A549 (cell line): ENCODE results near the gene HCN2. TPM values are rescaled to one million over a fixed set of nuclear protein-coding genes. Genes with fewer than 3 reads are reported as not detected.

ENCODE experiments used
- ATAC-seq, 2 experiments: fragments of 200-7000 bp in 1 of 2; fragments of >200 bp in 1 of 2; cut with Nextera tagmentation in 1 of 2; cut with Tn5 transposase in 1 of 2; 3 replicates each; pipeline versions ENCODE4 v1.8.0 to v1.9.1; 2018 to 2020; ENCODE audit warnings: mild to moderate bottlenecking in 1 of 2, moderate library complexity in 1 of 2
- CTCF ChIA-PET: fragments of 300-600 bp; sonication (Branson Sonifier 250); formaldehyde crosslinking; extraction: SDS; loops from one replicate; lab custom pipeline; 2021; ENCODE audit warnings: antibody characterized with exemption, inconsistent platforms; lab: Yijun Ruan, JAX
- POLR2A ChIA-PET: fragments of 350-600 bp; formaldehyde crosslinking; extraction: SDS; loops from one replicate; lab custom pipeline; 2021; ENCODE audit warnings: antibody characterized with exemption, inconsistent platforms; lab: Yijun Ruan, JAX
- DNase-seq, 2 experiments: peaks; one replicate each; pipeline versions ENCODE4 v3.0.0 to v3.0.0-alpha.2; 2011 to 2016; ENCODE audit warnings: low read depth in 1 of 2, low spot score in 1 of 2
- FAIRE-seq: peaks from 2 replicates; lab custom pipeline; 2011; peaks lifted over from hg19 to GRCh38; lab: Jason Lieb, UNC
- H3K27ac ChIP-seq, 2 experiments: fragments of >200 bp; sonication (Bioruptor Twin); formaldehyde crosslinking; 3 replicates each; pipeline ENCODE4 v1.5.1; 2016 to 2017
- H3K4me1 ChIP-seq: fragments of >200 bp; sonication (Bioruptor Twin); formaldehyde crosslinking; 3 replicates; pipeline ENCODE4 v1.6.1; 2016
- H3K4me2 ChIP-seq: fragments of >200 bp; sonication (Bioruptor Twin); formaldehyde crosslinking; 3 replicates; pipeline ENCODE4 v1.6.1; 2016
- H3K4me3 ChIP-seq: fragments of >200 bp; sonication (Bioruptor Twin); formaldehyde crosslinking; 3 replicates; pipeline ENCODE4 v1.5.1; 2016
- H3K9me3 ChIP-seq: fragments of >200 bp; sonication (Bioruptor Twin); formaldehyde crosslinking; 3 replicates; pipeline ENCODE4 v1.6.1; 2016
- CEBPB ChIP-seq, 2 experiments: fragments of >200 bp in 1 of 2; sonication (Bioruptor Twin) in 1 of 2; formaldehyde crosslinking in 1 of 2; IDR thresholded peaks; 2 replicates each; pipeline ENCODE4 v1.6.1; 2012 to 2016
- FOSB ChIP-seq: fragments of 250-450 bp; sonication (Bioruptor Pico); IDR thresholded peaks from 2 replicates; pipeline ENCODE4 v1.5.0; 2020; ENCODE audit warnings: mild to moderate bottlenecking, moderate library complexity
- FOSL2 ChIP-seq, 2 experiments: fragments of 450-650 bp in 1 of 2; fragments of >200 bp in 1 of 2; sonication (Bioruptor Twin) in 1 of 2; formaldehyde crosslinking; IDR thresholded peaks; 2 replicates each; pipeline versions ENCODE4 v1.5.0 to v1.6.1; 2016 to 2020; ENCODE audit warnings: mild to moderate bottlenecking in 1 of 2, moderate library complexity in 1 of 2
- JUNB ChIP-seq: fragments of >200 bp; sonication (Bioruptor Twin); formaldehyde crosslinking; IDR thresholded peaks from 2 replicates; pipeline ENCODE4 v1.6.1; 2016
- NFE2L2 ChIP-seq: fragments of 150-350 bp; conservative IDR thresholded peaks from 2 replicates; pipeline ENCODE4 v1.6.1; 2014; ENCODE audit warnings: low read length
- TFCP2L1 ChIP-seq: fragments of 250-450 bp; sonication (Bioruptor Pico); IDR thresholded peaks from 2 replicates; pipeline ENCODE4 v1.5.0; 2021; ENCODE audit warnings: mild to moderate bottlenecking
- WGBS: methylation state at CpG from one replicate; pipeline ENCODE4 v1.1.6; 2017; ENCODE audit errors: missing lambda C conversion rate; 5-methylcytosine and 5-hydroxymethylcytosine counted together
- polyA plus RNA-seq, 4 experiments: library from polyadenylated mRNA; depleted of rRNA in 3 of 4; stranded (reverse); fragments of >200 nt; fragmentation: RNase III in 1 of 4; extraction: RNeasy Plus Mini Kit Qiagen cat#74134 plus additional on column Dnase treatment in 1 of 4; gene quantifications; 2 replicates in 3 of 4; 3 replicates in 1 of 4; pipeline ENCODE4 v1.2.3, GENCODE V29; 2011 to 2017
- TF ChIP-seq, protein P1 (sequence below): IDR thresholded peaks from 2 replicates; pipeline ENCODE4 v1.6.1; 2012
- TF ChIP-seq, protein P2 (sequence below): IDR thresholded peaks from 2 replicates; pipeline ENCODE4 v1.6.1; 2012; ENCODE audit warnings: low read depth, borderline replicate concordance
- TF ChIP-seq, protein P3 (sequence below): fragments of 200-600 bp; sonication (generic); IDR thresholded peaks from 2 replicates; pipeline ENCODE4 v1.6.1; 2016; ENCODE audit warnings: antibody characterized with exemption, mild to moderate bottlenecking, moderate library complexity

The HCN2 gene
- polyA plus RNA-seq, 2 of the 4 experiments (the other 2 are of a cell fraction), result 2.7 to 23.2 TPM

DNA sequence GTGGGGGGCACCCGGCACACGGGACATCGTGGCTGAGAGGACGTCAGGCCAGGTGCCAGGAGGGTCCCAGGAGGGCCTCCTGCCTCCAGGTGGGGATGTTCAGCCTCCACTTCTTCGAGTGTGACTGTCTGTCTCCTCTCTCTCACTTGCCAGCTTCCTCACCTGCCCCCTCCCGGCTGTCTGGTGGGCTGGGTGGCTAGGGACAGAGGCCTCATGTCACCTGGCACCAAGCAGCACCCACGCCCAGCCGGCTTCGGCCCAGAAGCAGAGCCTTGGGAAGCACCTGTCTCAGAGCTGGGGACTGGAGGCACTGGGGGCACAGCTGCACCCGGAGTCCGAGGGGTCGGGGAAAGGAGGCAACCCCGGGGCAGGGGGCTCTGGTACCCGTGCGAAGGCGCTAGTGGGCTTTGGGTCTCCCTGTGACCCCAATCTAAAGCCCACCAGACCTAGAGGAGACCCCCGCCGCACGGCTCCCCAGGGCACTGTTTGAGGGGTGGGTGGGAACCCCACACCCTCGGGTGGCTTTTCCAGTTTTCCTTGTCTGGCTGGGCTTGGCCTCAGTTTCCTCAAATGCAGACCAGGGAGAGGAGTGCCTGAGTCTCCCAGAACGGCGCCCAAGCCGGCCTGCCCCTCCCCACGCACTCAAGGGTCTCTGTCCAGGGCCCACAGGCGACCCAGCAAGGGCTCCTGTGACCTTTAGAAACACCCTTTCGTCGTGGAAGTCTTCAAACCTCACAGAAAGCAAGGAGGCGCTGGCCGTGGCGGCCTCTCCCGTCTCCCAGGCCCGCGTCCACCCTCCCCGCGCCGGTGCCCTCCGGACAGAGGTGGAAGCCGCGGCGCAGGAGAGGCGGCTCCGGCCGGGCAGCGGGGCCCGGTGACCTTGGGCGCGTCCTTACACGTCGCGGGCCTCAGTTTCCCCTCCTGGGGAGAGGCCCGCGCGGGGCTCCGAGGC is 664 bp upstream of the HCN2 start:
- peak in 1 of 2 experiments; percentile 64 for DNase-seq
- Histone ChIP-seq H3K4me3 (peak overlapping the region; percentile 49), H3K27ac (peak overlapping the region; percentile 82 to 93), H3K4me1 (peaks cover 52% of the 10 kb centered on the region), H3K9me3 (no peaks in the 10 kb centered on the region), H3K4me2 (peak overlapping the region; percentile 98)
- ATAC-seq, result peak; percentile 15 to 19; a peak in 5 of 6 replicates
- 5% methylated on average over 4 of the region's 54 CpGs for WGBS
- FAIRE-seq, result no peak
- ChIA-PET CTCF (interaction anchor here (0.6 to 5.8 kb wide), 15 partner anchors 8 to 145 kb away, joined by 3 to 31 read pairs (median 4); partner anchors contain the start of gene POLRMT), POLR2A (interaction anchor here (0.7 kb wide), 1 partner anchor 15 kb away, joined by 3 read pairs; no protein-coding TSS in a partner anchor)
- TF ChIP-seq JUNB (no peak), NFE2L2 (no peak), TFCP2L1 (no peak)
- TF ChIP-seq, all 56 proteins: peak for 0

DNA sequence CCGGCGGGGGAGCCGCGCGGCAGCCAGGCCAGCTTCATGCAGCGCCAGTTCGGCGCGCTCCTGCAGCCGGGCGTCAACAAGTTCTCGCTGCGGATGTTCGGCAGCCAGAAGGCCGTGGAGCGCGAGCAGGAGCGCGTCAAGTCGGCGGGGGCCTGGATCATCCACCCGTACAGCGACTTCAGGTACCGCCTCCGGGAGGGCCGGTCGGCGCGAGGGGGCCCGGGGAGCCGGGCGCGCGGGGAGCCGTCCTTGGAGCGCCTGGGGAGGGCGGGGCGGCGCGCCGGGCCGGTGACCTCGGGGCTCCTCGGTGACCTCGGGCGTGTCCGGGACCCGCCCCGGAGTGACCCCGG is 690 bp downstream of the HCN2 start:
- POLR2A ChIA-PET, result no interaction called here
- Histone ChIP-seq H3K4me1 (peaks cover 51% of the 10 kb centered on the region), H3K9me3 (no peaks in the 10 kb centered on the region), H3K4me2 (peak overlapping the region; percentile 89), H3K27ac (peak overlapping the region; percentile 82 to 95), H3K4me3 (peak overlapping the region; percentile 65)
- FAIRE-seq, result no peak
- CTCF ChIA-PET, result no interaction called here
- TF ChIP-seq, protein P1, sequence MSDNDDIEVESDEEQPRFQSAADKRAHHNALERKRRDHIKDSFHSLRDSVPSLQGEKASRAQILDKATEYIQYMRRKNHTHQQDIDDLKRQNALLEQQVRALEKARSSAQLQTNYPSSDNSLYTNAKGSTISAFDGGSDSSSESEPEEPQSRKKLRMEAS, result peak; percentile 29; the same call in 1 of the 2 replicates
- TF ChIP-seq TFCP2L1, result no peak
- TF ChIP-seq, protein P2, sequence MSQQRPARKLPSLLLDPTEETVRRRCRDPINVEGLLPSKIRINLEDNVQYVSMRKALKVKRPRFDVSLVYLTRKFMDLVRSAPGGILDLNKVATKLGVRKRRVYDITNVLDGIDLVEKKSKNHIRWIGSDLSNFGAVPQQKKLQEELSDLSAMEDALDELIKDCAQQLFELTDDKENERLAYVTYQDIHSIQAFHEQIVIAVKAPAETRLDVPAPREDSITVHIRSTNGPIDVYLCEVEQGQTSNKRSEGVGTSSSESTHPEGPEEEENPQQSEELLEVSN, result 0 out of 2 replicates have a peak, but pooled peaks have one; percentile 19
- no peak for TF ChIP-seq FOSB
- no peak for ATAC-seq
- no CpG with 5 or more reads among the region's 50 CpGs for WGBS
- no peak for DNase-seq

DNA sequence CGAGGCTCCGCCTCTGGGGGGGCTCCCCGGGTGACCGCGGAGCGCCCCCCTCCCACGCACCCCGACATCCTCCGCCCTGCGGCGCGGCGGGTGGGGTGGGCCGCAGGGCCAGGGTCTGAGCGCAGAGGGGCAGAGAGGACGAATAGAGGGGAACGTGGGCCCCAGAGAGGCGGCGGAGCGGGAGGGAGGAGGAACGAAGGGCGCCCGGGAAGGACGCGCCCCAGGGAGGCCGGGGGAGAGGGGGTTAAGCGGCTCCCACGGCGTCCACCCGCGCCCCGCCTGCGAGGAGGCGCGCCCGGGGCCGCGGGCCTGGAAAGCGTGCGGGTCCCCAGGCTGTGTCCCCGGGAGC is 1.0 kb downstream of the HCN2 start:
- no peak for TF ChIP-seq FOSL2 (IDR thresholded peaks at IDR 0.05)
- TF ChIP-seq FOSL2 (CRISPR knock-in tag; IDR thresholded peaks at IDR 0.05), result no peak
- no peak for TF ChIP-seq CEBPB (IDR thresholded peaks at IDR 0.05)
- no peaks in the 10 kb centered on the region for H3K9me3 ChIP-seq
- H3K4me3 ChIP-seq, result peak overlapping the region; percentile 65
- DNase-seq (no peak), FAIRE-seq (no peak), ATAC-seq (no peak)
- 21% methylated on average over 10 of the region's 41 CpGs for WGBS
- H3K27ac ChIP-seq, result peak overlapping the region; percentile 82 to 95
- ChIA-PET POLR2A (no interaction called here), CTCF (no interaction called here)
- peaks cover 47% of the 10 kb centered on the region for H3K4me1 ChIP-seq
- peak overlapping the region; percentile 89 for H3K4me2 ChIP-seq

DNA sequence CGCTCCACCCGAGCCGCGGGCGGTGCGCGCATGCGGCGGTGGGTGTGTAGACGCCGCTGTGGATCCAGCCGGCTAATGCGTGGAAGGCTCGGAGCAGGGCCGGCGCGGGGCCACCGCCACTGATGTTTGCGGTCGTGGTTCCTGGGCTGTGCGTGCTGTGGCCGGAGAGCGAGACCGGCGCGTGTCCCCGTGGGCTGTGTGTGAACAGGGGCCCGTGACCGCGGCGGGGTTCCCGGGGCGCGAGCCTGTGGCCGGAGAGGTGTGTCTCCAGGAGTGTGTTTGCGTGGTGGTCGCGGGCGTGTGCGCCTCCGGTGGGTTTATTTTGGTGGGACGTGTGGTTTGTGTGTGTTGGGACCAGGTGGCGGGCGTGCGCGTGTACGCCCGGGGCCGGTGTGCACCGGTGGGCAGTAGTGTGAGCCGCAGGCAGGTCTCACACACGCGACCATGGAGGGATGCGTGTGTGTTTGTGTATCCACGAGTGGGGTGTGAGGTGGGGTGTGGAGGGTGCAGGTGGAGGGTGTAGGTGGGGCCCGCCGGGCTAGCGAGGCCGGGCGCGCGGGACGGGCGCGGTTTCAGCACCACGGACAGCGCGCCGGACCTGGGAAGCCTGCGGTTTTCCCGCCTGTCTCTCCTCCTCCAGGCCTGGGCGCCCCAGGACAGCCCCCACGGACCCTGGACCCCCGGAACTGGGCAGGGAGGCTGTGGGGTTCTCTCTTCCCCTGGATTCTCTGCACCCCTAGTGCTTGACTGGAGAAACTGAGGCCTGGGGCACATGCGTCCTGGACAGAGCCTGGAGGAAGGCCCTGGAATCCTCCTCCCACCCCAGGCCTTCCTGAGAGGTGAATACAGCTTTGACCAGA is 1.6 kb downstream of the HCN2 start:
- CTCF ChIA-PET, result no interaction called here
- WGBS, result 76% methylated on average over 33 of the region's 75 CpGs

More for the DNA sequence above, 1.6 kb downstream of the HCN2 start:
- POLR2A ChIA-PET, result no interaction called here
- Histone ChIP-seq H3K4me3 (peak overlapping the region; percentile 65), H3K4me2 (peak overlapping the region; percentile 89), H3K9me3 (no peaks in the 10 kb centered on the region), H3K4me1 (peaks cover 41% of the 10 kb centered on the region), H3K27ac (peak overlapping the region; percentile 82 to 95)
- TF ChIP-seq, protein P2, result no peak
- TF ChIP-seq, protein P3, sequence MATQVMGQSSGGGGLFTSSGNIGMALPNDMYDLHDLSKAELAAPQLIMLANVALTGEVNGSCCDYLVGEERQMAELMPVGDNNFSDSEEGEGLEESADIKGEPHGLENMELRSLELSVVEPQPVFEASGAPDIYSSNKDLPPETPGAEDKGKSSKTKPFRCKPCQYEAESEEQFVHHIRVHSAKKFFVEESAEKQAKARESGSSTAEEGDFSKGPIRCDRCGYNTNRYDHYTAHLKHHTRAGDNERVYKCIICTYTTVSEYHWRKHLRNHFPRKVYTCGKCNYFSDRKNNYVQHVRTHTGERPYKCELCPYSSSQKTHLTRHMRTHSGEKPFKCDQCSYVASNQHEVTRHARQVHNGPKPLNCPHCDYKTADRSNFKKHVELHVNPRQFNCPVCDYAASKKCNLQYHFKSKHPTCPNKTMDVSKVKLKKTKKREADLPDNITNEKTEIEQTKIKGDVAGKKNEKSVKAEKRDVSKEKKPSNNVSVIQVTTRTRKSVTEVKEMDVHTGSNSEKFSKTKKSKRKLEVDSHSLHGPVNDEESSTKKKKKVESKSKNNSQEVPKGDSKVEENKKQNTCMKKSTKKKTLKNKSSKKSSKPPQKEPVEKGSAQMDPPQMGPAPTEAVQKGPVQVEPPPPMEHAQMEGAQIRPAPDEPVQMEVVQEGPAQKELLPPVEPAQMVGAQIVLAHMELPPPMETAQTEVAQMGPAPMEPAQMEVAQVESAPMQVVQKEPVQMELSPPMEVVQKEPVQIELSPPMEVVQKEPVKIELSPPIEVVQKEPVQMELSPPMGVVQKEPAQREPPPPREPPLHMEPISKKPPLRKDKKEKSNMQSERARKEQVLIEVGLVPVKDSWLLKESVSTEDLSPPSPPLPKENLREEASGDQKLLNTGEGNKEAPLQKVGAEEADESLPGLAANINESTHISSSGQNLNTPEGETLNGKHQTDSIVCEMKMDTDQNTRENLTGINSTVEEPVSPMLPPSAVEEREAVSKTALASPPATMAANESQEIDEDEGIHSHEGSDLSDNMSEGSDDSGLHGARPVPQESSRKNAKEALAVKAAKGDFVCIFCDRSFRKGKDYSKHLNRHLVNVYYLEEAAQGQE, result peak; percentile 91
- DNase-seq, result no peak
- no peak for ATAC-seq
- no peak for FAIRE-seq
